OCI-M2 (cell line): ENCODE results near the gene UVSSA.
"Not testable (repeated sequence)": the region's sequence is repeated elsewhere in the genome, so short reads cannot be mapped to it uniquely, and the experiment has no call there.

ENCODE experiments used
- DNase-seq: peaks from one replicate; lab custom pipeline; 2025; ENCODE audit not compliant: unreplicated experiment; lab: John Stamatoyannopoulos, UW

UVSSA gene

GRCh38 chr4:1360423-1361283, 13.6 kb downstream of the UVSSA start:
- DNase-seq: no peak

DNA sequence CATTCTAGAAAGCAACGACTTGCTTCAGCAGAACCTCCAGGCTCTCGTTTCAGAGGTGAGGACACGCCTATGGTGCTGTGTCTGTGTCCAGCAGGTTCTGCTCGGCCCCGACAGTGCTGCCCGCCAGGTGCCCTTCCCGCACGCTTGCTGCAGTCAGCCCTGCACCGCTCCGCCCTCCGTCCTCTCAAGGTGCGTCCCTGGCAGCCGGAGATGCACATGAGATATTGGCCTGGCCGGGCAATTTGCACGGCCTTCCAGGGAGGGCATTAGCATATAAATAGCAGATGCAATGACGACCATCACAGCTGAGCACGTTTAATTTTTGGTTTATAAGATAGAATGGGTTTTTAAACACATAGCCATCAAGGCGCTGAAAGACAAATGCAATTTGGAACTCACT, 14.4 kb downstream of the UVSSA start:
- no peak for DNase-seq

DNA sequence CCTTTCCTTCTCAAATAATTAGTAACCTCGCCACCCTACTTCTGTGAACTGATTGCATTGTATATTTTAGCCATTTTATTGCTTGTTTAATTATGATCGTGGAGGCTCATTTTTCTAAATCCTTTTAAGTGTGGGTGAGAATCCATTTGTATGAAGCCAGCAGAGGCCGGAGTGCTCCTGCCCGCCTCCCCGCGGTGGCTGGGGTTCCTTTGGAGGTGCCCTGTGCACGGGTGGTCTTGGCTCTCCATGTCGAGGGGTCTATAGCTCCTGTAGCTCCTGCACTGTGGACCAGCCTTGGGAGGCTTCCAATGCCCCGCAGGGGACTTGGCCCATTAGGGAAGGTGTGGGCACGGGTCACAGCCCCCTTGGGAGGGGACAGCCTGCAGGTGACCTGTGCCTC, 15.0 kb downstream of the UVSSA start:
- DNase-seq: no peak

GRCh38 chr4:1362521-1362920, 15.5 kb downstream of the UVSSA start:
- no peak for DNase-seq

DNA sequence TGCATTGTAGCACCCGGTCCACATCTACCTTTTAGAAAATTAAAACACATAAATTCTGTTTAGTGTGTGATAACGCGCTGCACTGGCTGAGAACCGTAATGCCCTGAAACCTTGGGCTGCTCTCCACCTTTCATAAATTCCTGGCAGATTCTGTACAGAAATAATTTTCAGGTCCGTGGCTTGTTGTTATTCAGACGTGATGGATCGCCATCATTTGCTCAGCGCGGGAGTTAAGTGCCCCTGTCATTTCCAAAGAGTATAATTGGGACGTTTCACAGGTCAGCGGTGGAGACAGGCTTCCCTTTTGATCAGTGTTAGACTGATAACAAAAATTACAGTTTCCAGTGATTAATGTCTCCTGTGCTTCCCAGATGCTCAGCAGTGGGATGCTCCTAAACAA, 16.5 kb downstream of the UVSSA start:
- DNase-seq: no peak

DNA sequence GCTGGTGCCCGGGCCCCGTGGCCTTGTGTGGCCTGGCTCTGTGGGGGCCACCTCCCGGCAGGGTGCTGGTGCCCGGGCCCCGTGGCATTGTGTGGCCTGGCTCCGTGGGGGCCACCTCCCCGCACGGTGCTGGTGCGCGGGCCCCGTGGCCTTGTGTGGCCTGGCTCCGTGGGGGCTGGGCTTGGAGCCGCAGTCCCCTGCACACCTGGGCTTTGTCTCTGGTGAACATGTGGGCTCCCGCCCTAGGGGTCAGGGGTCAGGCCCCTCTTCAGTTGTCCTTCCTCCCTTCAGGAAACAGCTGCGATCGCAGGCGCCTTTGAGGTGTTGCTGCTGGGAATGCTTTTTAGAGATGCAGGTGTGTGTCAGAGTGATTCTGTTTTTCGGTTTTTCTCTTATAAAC, 17.2 kb downstream of the UVSSA start:
- DNase-seq: no peak

- no peak for DNase-seq
These were observed 17.7 kb downstream of the UVSSA start for GRCh38 chr4:1364748-1365147.

GRCh38 chr4:1365271-1366178, 18.5 kb downstream of the UVSSA start:
- DNase-seq: no peak

GRCh38 chr4:1366371-1367229, 19.6 kb downstream of the UVSSA start:
- DNase-seq: no peak

DNA sequence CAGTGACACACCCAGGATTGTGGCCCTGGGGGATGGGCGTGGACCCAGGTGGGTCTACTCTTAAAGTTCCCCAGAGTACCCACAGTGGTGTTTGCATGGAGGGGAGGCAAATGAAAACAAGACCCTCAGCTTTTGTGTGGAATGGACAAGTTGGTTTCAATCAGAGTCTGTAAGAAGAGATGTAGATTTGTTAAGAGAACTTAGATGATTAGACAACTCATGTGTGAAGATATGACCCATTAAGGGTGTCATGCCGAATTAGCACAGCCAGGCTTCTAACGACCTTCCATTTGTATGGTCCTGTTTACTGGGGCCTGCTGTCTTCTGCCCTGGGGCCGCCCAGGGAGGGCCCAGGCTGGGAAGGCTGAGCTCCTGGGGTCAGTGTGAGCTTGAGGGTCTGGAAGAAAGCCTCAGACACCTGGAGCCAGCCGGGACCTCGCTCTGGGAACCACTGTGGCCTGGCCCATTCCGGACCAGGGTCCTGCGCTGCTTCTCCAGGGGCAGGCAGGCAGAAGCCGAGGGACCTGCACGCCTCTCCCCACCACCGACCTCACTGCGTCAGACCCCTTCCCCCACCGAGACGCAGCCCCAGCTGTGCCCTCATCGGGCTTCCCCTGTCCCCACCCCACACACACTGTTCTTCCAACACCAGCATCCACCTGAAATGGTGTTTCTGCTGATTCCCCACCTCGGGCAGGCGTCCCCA, 20.4 kb downstream of the UVSSA start:
- DNase-seq: no peak

DNA sequence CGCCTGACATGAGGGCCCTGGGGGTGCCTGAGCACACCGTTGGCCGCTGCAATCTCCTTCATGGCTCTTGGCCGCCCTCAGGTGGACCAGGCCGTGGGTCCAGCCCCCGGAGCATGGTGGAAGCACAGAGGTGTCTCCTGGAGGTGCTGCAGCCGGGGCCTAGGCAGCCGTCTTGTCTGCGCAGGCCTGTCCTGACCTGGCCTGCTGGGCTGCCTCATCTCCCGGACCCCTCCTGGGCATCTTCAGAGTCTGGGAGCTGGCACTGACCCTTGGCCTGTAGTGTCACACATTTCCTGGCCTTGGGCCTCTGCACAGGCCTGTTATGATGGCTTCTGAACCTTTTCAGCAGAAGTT, 20.9 kb downstream of the UVSSA start:
- DNase-seq: no peak

DNA sequence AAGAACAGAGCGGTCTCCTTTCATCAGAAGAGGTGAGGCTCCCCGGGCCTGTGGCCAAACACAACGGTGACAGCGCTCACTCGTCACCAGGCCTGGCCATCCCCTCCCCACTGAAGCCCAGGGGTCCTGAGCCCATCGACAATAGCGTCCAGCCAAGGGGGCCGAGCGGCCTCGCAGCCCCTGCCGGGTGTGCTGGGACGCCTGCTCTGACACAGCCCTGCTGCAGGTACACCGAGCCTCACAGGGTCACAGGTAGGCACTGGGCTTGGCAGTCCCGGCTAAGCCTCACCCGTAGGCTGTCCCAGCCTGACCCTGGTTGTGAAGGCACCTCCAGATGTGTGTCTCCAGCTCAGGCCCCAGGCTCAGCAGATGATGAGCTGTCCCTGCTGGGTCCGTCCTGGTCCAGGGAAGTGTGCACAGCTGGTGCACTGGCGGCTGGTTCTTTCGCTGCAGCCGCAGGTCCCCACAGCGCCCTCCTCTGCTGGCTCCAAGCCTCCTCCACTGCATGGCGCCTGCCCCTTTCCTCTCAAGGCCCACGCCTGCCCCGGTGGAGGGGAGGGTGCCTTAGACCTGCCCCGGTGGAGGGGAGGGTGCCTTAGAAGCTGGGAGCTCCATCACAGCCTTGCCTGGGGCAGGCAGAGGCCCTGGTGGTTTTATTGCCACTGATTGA, 21.5 kb downstream of the UVSSA start:
- no peak for DNase-seq

- no peak for DNase-seq
These were observed 22.1 kb downstream of the UVSSA start for GRCh38 chr4:1369091-1369450.

DNA sequence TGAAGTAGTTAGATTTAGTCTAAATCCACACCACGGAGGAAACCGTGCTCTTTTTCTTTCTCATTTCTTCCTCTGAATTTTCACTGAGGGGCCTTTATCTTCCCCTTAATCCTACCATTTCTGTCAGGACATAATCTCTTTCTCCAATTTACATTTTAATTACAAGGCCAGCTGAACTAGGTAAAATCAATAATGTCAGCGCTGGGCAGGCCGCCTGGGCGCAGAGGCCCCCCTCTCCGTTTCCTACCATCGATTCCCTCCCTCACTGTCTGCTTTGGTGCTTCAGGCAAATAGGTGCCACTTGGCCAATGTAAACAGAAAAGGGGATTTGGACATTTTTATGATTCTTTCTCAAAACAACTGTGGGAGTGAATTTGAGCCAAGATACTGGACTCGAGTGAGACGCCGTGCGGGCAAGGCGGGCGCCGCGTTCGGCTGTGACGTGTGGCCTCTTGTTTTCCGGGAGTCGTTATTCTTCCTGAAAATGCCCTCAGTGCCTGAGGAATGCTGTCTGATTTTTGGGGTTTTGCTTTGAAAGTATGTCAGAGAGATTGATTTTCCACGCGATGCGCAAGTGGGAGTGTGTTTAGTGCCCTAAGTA, 22.6 kb downstream of the UVSSA start:
- no peak for DNase-seq

GRCh38 chr4:1370321-1371124, 23.5 kb downstream of the UVSSA start:
- no peak for DNase-seq

DNA sequence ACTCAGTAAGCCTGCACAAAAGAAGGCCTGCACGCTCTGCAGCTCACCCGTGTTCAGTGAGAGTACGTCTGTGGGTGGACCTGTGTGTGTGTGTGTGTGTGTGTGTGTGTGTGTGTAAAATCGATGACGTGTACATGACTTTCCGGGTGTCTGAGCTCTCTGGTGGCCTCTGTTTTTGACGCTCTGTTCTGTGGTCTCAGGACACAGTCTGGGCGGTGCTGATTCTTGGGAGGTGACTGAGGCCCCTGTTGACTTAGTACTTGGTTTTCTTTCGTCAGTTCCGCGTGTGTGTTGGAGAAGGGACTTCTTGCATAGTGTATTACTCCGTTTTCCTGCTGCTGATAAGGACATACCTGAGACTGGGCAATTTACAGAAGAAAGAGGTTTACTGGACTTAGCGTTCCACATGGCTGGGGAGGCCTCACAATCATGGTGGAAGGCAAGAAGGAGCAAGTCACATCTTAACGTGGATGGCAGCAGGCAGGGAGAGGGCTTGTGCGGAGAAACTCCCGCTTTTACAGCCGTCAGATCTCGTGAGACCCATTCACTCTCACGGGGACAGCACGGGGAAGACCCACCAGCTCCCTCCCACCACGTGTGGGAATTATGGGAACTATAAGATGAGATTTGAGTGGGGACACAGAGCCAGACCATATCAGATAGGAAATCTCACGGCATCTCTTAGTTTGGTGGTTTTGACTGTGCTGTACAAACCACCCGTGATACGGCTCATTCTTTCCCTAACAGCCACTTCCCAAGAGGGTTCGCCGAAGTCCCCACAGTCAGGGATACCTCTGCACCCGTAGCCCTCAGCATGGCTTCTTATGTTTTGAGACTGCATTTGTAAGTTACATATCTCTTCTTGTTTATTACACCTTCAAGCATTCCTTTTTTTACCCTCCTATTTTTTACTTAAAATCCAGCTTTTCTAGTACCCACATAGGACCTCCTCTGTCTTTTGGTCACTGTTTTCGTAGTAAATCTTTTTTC, 24.5 kb downstream of the UVSSA start:
- no peak for DNase-seq

DNA sequence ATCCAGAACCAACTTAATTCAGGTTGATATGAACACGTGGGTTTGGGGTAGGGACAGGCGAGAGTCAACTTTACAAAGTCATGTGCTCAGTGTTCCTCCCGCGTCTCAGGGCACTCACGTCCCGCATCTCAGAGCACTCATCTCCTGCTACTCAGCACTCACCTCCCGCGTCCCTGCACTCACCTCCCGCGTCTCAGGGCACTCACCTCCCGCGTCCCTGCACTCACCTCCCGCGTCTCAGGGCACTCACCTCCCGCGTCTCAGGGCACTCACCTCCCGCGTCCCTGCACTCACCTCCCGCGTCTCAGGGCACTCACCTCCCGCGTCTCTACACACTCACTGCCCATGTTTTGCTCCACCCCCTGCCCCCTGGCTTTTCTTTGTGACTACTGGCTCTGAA, 25.6 kb downstream of the UVSSA start:
- DNase-seq: not testable (repeated sequence)
